Adrenal gland (tissue), 12 donors: Measurements from ENCODE around the gene OR9G1. TPM values are rescaled to one million over a fixed set of nuclear protein-coding genes. Genes with fewer than 3 reads are reported as not detected.

Source experiments
- DNase-seq, 7 donors: peaks; one replicate each; pipeline ENCODE4 v3.0.0-alpha.2; 2019 to 2020
- H3K27ac ChIP-seq, 5 donors: fragments of 200-600 bp; sonication (generic) in 4 of 5; 1 replicate in 3 of 5; 2 replicates in 2 of 5; pipeline versions ENCODE4 v1.5.1 to v1.8.0; 2016 to 2020; ENCODE audit warnings: mild to moderate bottlenecking in 1 of 5
- H3K27me3 ChIP-seq: fragments of 200-600 bp; 2 replicates; pipeline ENCODE4 v1.8.0; 2021
- H3K36me3 ChIP-seq, 2 donors: fragments of 200-600 bp; replicated peaks in 1 of 2; 1 replicate in 1 of 2; 2 replicates in 1 of 2; pipeline versions ENCODE4 v1.5.1 to v1.8.0; 2018 to 2022
- H3K4me1 ChIP-seq, 2 donors: fragments of 200-600 bp; replicated peaks in 1 of 2; 1 replicate in 1 of 2; 2 replicates in 1 of 2; pipeline versions ENCODE4 v1.5.1 to v1.8.0; 2018 to 2021
- H3K4me3 ChIP-seq, 4 donors: fragments of 200-600 bp; sonication (generic) in 3 of 4; one replicate each; pipeline ENCODE4 v1.5.1; 2016 to 2018
- H3K9me3 ChIP-seq, 3 donors: fragments of 200-600 bp; sonication (generic) in 1 of 3; replicated peaks in 1 of 3; 1 replicate in 2 of 3; 2 replicates in 1 of 3; pipeline versions ENCODE4 v1.5.1 to v1.8.0; 2016 to 2021
- POLR2A ChIP-seq, 2 donors: fragments of 450-650 bp; IDR thresholded peaks; one replicate each; pipeline ENCODE4 v1.6.1; 2017; ENCODE audit warnings: antibody characterized with exemption in 2 of 2, mild to moderate bottlenecking in 2 of 2, moderate library complexity in 1 of 2
- WGBS, 4 donors: extraction: QIAGEN DNeasy Blood & Tissue Kit in 2 of 4; methylation state at CpG; one replicate each; pipeline versions ENCODE4 v1.1.5 to v1.1.7; 2013 to 2017; 5-methylcytosine and 5-hydroxymethylcytosine counted together
- intact Hi-C, 2 donors: fragments of 100-400 bp; cut with DNase I; formaldehyde crosslinking; loops; one replicate each; pipeline versions ENCODE4 v1.14.1 to v1.15.0; 2022 to 2023
- polyA plus RNA-seq, 3 donors: library from polyadenylated mRNA; stranded (reverse); fragments of 200-250 nt in 2 of 3; fragments of 350-450 nt in 1 of 3; fragmentation: Illumina TruSeq in 1 of 3; extraction: RNeasy Lipid Tissue Mini Kit (QIAGEN cat#74804) in 1 of 3; gene quantifications; one replicate each; pipeline ENCODE4 v1.2.3, GENCODE V29; 2013 to 2014
- total RNA-seq, 9 donors: library from RNA; depleted of rRNA in 4 of 9; stranded (reverse); fragments of >200 nt in 4 of 9; fragments of 120-200 nt in 1 of 9; fragmentation: NEBNext Ultra II Directional in 1 of 9; extraction: Animal tissue kit (Norgen Biotek cat#: 25700) in 1 of 9; gene quantifications; one replicate each; pipeline versions ENCODE4 v1.1.0 to v1.2.4, GENCODE V29; 2013 to 2023
- TF ChIP-seq, protein P1 (sequence below), 6 experiments: fragments of 450-650 bp in 4 of 6; fragments of 200-600 bp in 2 of 6; sonication (generic) in 1 of 6; IDR thresholded peaks; 1 replicate in 5 of 6; 2 replicates in 1 of 6; pipeline versions ENCODE4 v1.5.1 to v1.8.0; 2016 to 2021; ENCODE audit warnings: antibody characterized with exemption in 6 of 6, mild to moderate bottlenecking in 2 of 6, moderate library complexity in 1 of 6
- donor health status: healthy with polysubstance abuse.
- donor health status: Bipolar disorder and iron deficiency.
- donor health status: DM: yes; HTN: yes; CAD: no.
- donor health status: DM: no; HTN: no; CAD: no.
- donor health status: DM: no; HTN: no; CAD: no.
- donor health status: DM: yes; HTN: yes; CAD: no.

OR9G1 gene
- total and polyA plus RNA-seq, 12 donors = not detected

GRCh38 chr11:56720513-56720912 lies 21.6 kb downstream of the OR9G1 start:
- 54 to 60% (median 59%) methylated on average over 4 of the region's 4 CpGs for WGBS, 4 donors
- TF ChIP-seq POLR2A (IDR thresholded peaks at IDR 0.05) = no peak
- H3K27me3 ChIP-seq = no peaks in the 10 kb centered on the region
- DNase-seq = no peak
- intact Hi-C loops = no loop called here
- H3K9me3 ChIP-seq = no peaks in the 10 kb centered on the region
- H3K36me3 ChIP-seq = no peaks in the 10 kb centered on the region
- no peak overlapping the region for H3K27ac ChIP-seq
- no peak overlapping the region for H3K4me3 ChIP-seq
- H3K4me1 ChIP-seq = no peaks in the 10 kb centered on the region

- 61 to 76% (median 68%) methylated on average over 3 of the region's 3 CpGs for WGBS, 4 donors
- Histone ChIP-seq H3K4me1 (no peaks in the 10 kb centered on the region), H3K9me3 (no peaks in the 10 kb centered on the region), H3K27ac (no peak overlapping the region), H3K36me3 (no peaks in the 10 kb centered on the region), H3K27me3 (no peaks in the 10 kb centered on the region), H3K4me3 (no peak overlapping the region)
- no peak for TF ChIP-seq POLR2A (IDR thresholded peaks at IDR 0.05)
- TF ChIP-seq, protein P1, sequence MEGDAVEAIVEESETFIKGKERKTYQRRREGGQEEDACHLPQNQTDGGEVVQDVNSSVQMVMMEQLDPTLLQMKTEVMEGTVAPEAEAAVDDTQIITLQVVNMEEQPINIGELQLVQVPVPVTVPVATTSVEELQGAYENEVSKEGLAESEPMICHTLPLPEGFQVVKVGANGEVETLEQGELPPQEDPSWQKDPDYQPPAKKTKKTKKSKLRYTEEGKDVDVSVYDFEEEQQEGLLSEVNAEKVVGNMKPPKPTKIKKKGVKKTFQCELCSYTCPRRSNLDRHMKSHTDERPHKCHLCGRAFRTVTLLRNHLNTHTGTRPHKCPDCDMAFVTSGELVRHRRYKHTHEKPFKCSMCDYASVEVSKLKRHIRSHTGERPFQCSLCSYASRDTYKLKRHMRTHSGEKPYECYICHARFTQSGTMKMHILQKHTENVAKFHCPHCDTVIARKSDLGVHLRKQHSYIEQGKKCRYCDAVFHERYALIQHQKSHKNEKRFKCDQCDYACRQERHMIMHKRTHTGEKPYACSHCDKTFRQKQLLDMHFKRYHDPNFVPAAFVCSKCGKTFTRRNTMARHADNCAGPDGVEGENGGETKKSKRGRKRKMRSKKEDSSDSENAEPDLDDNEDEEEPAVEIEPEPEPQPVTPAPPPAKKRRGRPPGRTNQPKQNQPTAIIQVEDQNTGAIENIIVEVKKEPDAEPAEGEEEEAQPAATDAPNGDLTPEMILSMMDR (IDR thresholded peaks at IDR 0.05) = no peak
- no peak for DNase-seq
- intact Hi-C loops = no loop called here
These were observed 41.2 kb downstream of the OR9G1 start for GRCh38 chr11:56740107-56740506.

DNA sequence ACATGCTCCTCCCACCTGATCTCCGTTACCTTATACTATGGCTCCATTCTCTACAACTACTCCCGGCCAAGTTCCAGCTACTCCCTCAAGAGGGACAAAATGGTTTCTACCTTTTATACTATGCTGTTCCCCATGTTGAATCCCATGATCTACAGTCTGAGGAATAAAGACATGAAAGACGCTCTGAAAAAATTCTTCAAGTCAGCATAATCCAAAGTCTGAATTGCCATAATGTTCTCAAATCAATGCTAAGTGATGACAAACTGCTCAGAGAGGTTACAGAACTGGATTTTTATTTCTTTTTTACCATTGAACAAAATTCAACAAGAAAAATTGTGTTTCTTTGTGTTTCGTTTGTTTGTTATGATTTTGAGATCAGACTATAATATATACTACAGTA lies 42.0 kb downstream of the OR9G1 start:
- Histone ChIP-seq H3K9me3 (no peaks in the 10 kb centered on the region), H3K4me3 (no peak overlapping the region), H3K27ac (no peak overlapping the region), H3K4me1 (no peaks in the 10 kb centered on the region), H3K27me3 (no peaks in the 10 kb centered on the region), H3K36me3 (no peaks in the 10 kb centered on the region)
- no peak for DNase-seq
- 61 to 74% (median 68%) methylated on average over 4 of the region's 4 CpGs for WGBS, 4 donors
- TF ChIP-seq, protein P1 (IDR thresholded peaks at IDR 0.05) = no peak
- TF ChIP-seq POLR2A (IDR thresholded peaks at IDR 0.05) = no peak
- intact Hi-C loops = no loop called here

- intact Hi-C loops = no loop called here
- DNase-seq = no peak
- Histone ChIP-seq H3K36me3 (no peaks in the 10 kb centered on the region), H3K27ac (no peak within 1 kb of the TSS), H3K9me3 (no peaks in the 10 kb centered on the region), H3K4me3 (no peak within 1 kb of the TSS), H3K27me3 (no peaks in the 10 kb centered on the region), H3K4me1 (no peaks in the 10 kb centered on the region)
- TF ChIP-seq POLR2A (IDR thresholded peaks at IDR 0.05) = no peak
- TF ChIP-seq, protein P1 (IDR thresholded peaks at IDR 0.05) = no peak
- WGBS, 4 donors = 46 to 61% (median 54%) methylated on average over 1 of the region's 1 CpG
These were observed 49.7 kb downstream of the OR9G1 start, which contains the start of gene OR9G4 for GRCh38 chr11:56748597-56748996. Gene OR9G4, minus strand, starts transcription at chr11:56748697. Its CDS starts 4,931 bp downstream, at chr11:56743766.

- no peak for DNase-seq
- intact Hi-C loops = no loop called here
- Histone ChIP-seq H3K36me3 (no peaks in the 10 kb centered on the region), H3K27me3 (no peaks in the 10 kb centered on the region), H3K9me3 (no peaks in the 10 kb centered on the region), H3K4me3 (no peak overlapping the region), H3K27ac (no peak overlapping the region), H3K4me1 (no peaks in the 10 kb centered on the region)
- TF ChIP-seq, protein P1 (IDR thresholded peaks at IDR 0.05) = no peak
- TF ChIP-seq POLR2A (IDR thresholded peaks at IDR 0.05) = no peak
- WGBS, 4 donors = 84 to 88% (median 85%) methylated on average over 5 of the region's 5 CpGs
These were observed 51.3 kb downstream of the OR9G1 start for GRCh38 chr11:56750190-56750589.
